A549 treated with Mapracorat at 1 μM for 4 hours (cell line): ENCODE data around the gene CCNG2. TPM values are rescaled to one million over a fixed set of nuclear protein-coding genes. Genes with fewer than 3 reads are reported as not detected.

ENCODE experiments used
- total RNA-seq: library from RNA; stranded (reverse); fragments of 200-300 nt; extraction: Qiagen RNA extraction; gene quantifications from 5 replicates; pipeline ENCODE4 v1.2.3, GENCODE V29; 2022

Gene CCNG2
- total RNA-seq: 2.4 to 5.5 TPM (median 4.3 TPM) in 5 replicates

GRCh38 chr4:77156912-77157858 is at the start of gene CCNG2:
TSS of gene CCNG2 (plus strand) at chr4:77157207. CDS start at chr4:77158533, 1,326 bp downstream.

Other genes with a start within 250 kb of the CCNG2 start
- 27.7 to 38.1 TPM (median 37.0 TPM) in 5 replicates for gene SEPTIN11, start 207.5 kb upstream of the CCNG2 start, total RNA-seq
- gene CCNI, start 81.2 kb upstream of the CCNG2 start, total RNA-seq: 61.8 to 66.8 TPM (median 63.4 TPM) in 5 replicates